ENCODE results near the gene RFPL4A.
"Not testable (repeated sequence)": the region's sequence is repeated elsewhere in the genome, so short reads cannot be mapped to it uniquely, and the experiment has no call there.

RFPL4A gene

GRCh38 chr19:55758797-55759196, at the start of gene RFPL4A:
TSS of gene RFPL4A (plus strand) at chr19:55759097. CDS start at chr19:55761801, 2,704 bp downstream.
- H3K27me3 ChIP-seq; H3K9me3 ChIP-seq; H3K4me3 ChIP-seq (ENCODE audit: low read depth in 1 of 2, low read length in 1 of 2); H3K27ac ChIP-seq; H3K36me3 ChIP-seq; H3K4me1 ChIP-seq (ENCODE audit: control insufficient read depth in 1 of 2, insufficient read depth in 1 of 2, low read depth in 1 of 2, low read length in 1 of 2): not testable (repeated sequence)

GRCh38 chr19:55711719-55712118, 47.2 kb upstream of the RFPL4A start:
- Histone ChIP-seq H3K9me3 (no peaks in the 10 kb centered on the region), H3K4me3 (ENCODE audit: low read depth in 1 of 2, low read length in 1 of 2) (no peak overlapping the region), H3K27me3 (peaks cover 24% of the 10 kb centered on the region), H3K4me1 (ENCODE audit: control insufficient read depth in 1 of 2, insufficient read depth in 1 of 2, low read depth in 1 of 2, low read length in 1 of 2) (no peaks in the 10 kb centered on the region), H3K27ac (no peak overlapping the region), H3K36me3 (no peaks in the 10 kb centered on the region)
- TF ChIP-seq, protein P1, sequence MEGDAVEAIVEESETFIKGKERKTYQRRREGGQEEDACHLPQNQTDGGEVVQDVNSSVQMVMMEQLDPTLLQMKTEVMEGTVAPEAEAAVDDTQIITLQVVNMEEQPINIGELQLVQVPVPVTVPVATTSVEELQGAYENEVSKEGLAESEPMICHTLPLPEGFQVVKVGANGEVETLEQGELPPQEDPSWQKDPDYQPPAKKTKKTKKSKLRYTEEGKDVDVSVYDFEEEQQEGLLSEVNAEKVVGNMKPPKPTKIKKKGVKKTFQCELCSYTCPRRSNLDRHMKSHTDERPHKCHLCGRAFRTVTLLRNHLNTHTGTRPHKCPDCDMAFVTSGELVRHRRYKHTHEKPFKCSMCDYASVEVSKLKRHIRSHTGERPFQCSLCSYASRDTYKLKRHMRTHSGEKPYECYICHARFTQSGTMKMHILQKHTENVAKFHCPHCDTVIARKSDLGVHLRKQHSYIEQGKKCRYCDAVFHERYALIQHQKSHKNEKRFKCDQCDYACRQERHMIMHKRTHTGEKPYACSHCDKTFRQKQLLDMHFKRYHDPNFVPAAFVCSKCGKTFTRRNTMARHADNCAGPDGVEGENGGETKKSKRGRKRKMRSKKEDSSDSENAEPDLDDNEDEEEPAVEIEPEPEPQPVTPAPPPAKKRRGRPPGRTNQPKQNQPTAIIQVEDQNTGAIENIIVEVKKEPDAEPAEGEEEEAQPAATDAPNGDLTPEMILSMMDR (IDR thresholded peaks at IDR 0.05), result no peak

- H3K27ac ChIP-seq, result no peak overlapping the region
- H3K27me3 ChIP-seq, result peaks cover 35% of the 10 kb centered on the region
- no peak overlapping the region for H3K4me3 ChIP-seq (ENCODE audit: low read depth in 1 of 2, low read length in 1 of 2)
- no peaks in the 10 kb centered on the region for H3K9me3 ChIP-seq
- no peaks in the 10 kb centered on the region for H3K4me1 ChIP-seq (ENCODE audit: control insufficient read depth in 1 of 2, insufficient read depth in 1 of 2, low read depth in 1 of 2, low read length in 1 of 2)
- H3K36me3 ChIP-seq, result no peaks in the 10 kb centered on the region
- TF ChIP-seq, protein P1 (IDR thresholded peaks at IDR 0.05), result no peak
Measured at GRCh38 chr19:55712804-55713631, 45.9 kb upstream of the RFPL4A start.

DNA sequence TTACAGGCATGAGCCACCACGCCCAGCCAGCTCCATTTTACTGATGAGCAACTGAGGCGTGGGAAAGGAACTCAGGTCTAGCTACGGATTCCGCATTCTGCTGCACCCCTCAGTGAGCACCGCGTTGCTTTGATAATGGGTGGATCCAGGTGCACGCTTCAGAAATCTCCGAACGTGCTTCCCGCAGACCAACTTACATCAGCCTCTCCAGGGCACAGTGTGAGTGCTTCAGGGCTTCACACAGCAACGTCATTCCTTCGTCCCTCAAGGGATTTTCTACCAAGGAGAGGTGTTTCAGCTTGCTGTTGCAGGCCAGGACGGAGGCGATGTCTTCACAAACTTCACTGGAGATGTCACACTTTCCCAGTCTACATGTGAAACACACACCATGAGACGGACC, 42.4 kb upstream of the RFPL4A start:
- Histone ChIP-seq H3K4me1 (ENCODE audit: control insufficient read depth in 1 of 2, insufficient read depth in 1 of 2, low read depth in 1 of 2, low read length in 1 of 2) (no peaks in the 10 kb centered on the region), H3K36me3 (no peaks in the 10 kb centered on the region), H3K27me3 (peaks cover 19% of the 10 kb centered on the region), H3K9me3 (no peaks in the 10 kb centered on the region), H3K27ac (no peak overlapping the region), H3K4me3 (ENCODE audit: low read depth in 1 of 2, low read length in 1 of 2) (no peak overlapping the region)
- TF ChIP-seq, protein P1 (IDR thresholded peaks at IDR 0.05), result no peak

DNA sequence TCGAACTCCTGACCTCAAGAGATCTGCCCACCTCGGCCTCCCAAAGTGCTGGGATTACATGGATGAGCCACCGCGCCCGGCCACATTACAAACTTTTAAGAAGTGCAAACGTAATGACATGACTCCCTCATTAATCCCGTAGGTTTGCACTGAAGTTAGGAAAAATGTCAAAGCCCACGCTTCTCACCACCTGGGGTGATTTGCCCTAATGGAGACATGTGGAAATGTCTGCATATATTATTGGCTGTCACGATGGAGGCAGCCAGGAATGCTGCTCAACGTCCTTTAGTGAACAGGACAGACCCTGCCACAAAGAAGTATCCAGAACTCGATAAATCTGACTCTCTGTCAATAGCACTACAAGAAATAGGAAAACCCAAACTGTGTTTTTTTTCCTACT, 41.6 kb upstream of the RFPL4A start:
- TF ChIP-seq, protein P1 (IDR thresholded peaks at IDR 0.05), result no peak
- Histone ChIP-seq H3K4me3 (ENCODE audit: low read depth in 1 of 2, low read length in 1 of 2) (no peak overlapping the region), H3K4me1 (ENCODE audit: control insufficient read depth in 1 of 2, insufficient read depth in 1 of 2, low read depth in 1 of 2, low read length in 1 of 2) (no peaks in the 10 kb centered on the region), H3K27ac (no peak overlapping the region), H3K9me3 (no peaks in the 10 kb centered on the region), H3K36me3 (no peaks in the 10 kb centered on the region), H3K27me3 (peaks cover 19% of the 10 kb centered on the region)

DNA sequence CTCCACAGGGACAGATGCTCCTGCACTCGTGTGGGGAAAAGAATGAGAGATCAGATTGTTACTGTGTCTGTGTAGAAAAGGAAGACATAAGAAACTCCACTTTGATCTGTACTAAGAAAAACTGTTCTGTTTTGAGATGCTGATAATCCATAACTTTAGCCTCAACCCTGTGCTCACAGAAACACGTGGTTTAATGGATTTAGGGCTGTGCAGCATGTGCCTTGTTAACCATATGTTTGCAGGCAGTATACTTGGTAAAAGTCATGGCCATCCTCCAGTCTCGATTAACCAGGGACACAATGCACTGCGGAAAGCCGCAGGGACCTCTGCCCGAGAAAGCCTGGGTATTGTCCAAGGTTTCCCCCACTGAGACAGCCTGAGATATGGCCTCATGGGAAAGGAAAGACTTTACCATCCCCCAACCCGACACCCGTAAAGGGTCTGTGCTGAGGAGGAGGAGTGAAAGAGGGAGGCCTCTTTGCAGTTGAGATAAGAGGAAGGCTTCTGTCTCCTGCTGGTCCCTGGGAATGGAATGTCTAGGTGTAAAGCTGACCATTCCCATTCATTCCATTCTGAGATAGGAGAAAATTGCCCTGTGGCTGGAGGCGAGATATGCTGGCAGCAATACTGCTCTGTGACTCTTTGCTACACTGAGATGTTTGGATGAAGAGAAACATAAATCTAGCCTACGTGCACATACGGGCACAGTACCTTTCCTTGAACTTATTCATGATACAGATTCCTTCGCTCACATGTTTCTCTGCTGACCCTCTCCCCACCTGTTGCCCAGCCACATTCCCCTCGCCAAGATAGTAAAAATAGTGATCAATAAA, 40.8 kb upstream of the RFPL4A start:
- H3K36me3 ChIP-seq; H3K27ac ChIP-seq; H3K9me3 ChIP-seq; H3K4me3 ChIP-seq (ENCODE audit: low read depth in 1 of 2, low read length in 1 of 2); H3K4me1 ChIP-seq (ENCODE audit: control insufficient read depth in 1 of 2, insufficient read depth in 1 of 2, low read depth in 1 of 2, low read length in 1 of 2): not testable (repeated sequence)
- peaks cover 19% of the 10 kb centered on the region for H3K27me3 ChIP-seq
